Sigmoid colon (tissue), 4 donors: ENCODE results near the gene SMIM14.

Experiments used
- CTCF ChIP-seq, 4 experiments: fragments of 450-650 bp in 3 of 4; fragments of 200-600 bp in 1 of 4; IDR thresholded peaks; one replicate each; pipeline ENCODE4 v1.5.1; 2016 to 2019; ENCODE audit warnings: antibody characterized with exemption in 4 of 4, mild to moderate bottlenecking in 3 of 4, moderate library complexity in 2 of 4
- EP300 ChIP-seq, 4 donors: sonication (generic); formaldehyde crosslinking; IDR thresholded peaks; one replicate each; pipeline ENCODE4 v1.6.1; 2017; ENCODE audit warnings: antibody characterized with exemption in 4 of 4
- POLR2A ChIP-seq, 2 donors: fragments of 450-650 bp; IDR thresholded peaks; one replicate each; pipeline ENCODE4 v1.6.1; 2016; ENCODE audit warnings: antibody characterized with exemption in 2 of 2, mild to moderate bottlenecking in 2 of 2, moderate library complexity in 2 of 2

GRCh38 chr4:39626261-39626660 lies 12.4 kb downstream of the SMIM14 start:
- no peak for TF ChIP-seq CTCF (IDR thresholded peaks at IDR 0.05)
- TF ChIP-seq POLR2A (IDR thresholded peaks at IDR 0.05), result no peak
- TF ChIP-seq EP300 (IDR thresholded peaks at IDR 0.05), result no peak
